ENCODE data around the gene APC. TPM values are rescaled to one million over a fixed set of nuclear protein-coding genes. Genes with fewer than 3 reads are reported as not detected.

APC gene
- total RNA-seq, 1 donor from 2014 or later, result 48.5 TPM

DNA sequence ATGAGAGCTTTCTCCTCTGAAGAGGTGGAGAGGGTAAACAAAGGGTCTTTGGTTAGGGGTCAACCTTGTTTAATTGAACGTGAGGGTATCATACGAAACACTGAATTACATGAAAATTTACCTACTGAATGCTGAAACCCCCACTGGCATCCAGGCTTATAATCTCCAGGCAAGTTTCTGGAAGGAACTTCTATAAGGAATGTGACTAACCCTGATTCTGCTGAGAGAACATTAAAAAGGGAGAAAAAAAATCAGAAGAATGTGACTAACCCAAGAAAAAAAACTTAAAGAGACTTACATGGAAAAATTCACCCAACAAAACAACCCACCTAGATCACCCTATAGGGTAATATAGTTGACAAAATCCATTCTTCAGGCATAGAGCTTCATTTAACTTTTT is 55.5 kb downstream of the APC start:
- Mint-ChIP-seq H3K27ac (no peak overlapping the region), H3K4me1 (ENCODE audit: low read depth) (peaks cover 3% of the 10 kb centered on the region), H3K36me3 (ENCODE audit: insufficient read depth) (peaks cover 34% of the 10 kb centered on the region), H3K27me3 (peaks cover 9% of the 10 kb centered on the region), H3K9me3 (ENCODE audit: low read depth) (no peaks in the 10 kb centered on the region), H3K4me3 (ENCODE audit: low read depth) (no peak overlapping the region)
- TF ChIP-seq, protein P1, sequence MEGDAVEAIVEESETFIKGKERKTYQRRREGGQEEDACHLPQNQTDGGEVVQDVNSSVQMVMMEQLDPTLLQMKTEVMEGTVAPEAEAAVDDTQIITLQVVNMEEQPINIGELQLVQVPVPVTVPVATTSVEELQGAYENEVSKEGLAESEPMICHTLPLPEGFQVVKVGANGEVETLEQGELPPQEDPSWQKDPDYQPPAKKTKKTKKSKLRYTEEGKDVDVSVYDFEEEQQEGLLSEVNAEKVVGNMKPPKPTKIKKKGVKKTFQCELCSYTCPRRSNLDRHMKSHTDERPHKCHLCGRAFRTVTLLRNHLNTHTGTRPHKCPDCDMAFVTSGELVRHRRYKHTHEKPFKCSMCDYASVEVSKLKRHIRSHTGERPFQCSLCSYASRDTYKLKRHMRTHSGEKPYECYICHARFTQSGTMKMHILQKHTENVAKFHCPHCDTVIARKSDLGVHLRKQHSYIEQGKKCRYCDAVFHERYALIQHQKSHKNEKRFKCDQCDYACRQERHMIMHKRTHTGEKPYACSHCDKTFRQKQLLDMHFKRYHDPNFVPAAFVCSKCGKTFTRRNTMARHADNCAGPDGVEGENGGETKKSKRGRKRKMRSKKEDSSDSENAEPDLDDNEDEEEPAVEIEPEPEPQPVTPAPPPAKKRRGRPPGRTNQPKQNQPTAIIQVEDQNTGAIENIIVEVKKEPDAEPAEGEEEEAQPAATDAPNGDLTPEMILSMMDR (IDR thresholded peaks at IDR 0.05; ENCODE audit: unreplicated experiment), result no peak
- DNase-seq (ENCODE audit: low spot score, unreplicated experiment), result no peak

DNA sequence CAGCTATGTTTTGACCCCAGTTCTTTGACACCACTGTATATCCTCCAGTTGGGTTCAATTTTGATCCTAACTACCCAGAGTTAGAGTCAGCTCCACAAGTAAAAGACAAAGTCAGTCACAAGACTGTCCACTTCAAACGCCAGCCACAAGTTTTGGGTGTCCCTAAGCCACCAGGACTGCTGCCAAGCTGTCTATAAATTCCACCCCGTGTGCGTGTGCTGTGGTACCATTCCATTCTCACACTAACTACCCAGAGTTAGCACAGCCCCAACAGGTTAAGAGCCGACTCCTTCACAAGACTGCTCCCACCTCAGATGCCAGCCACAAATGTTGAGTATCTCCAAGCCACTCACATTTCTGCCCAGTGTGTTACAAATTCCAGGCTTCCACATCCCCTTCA is 56.7 kb downstream of the APC start:
- peaks cover 9% of the 10 kb centered on the region for H3K27me3 Mint-ChIP-seq
- no peak for DNase-seq (ENCODE audit: low spot score, unreplicated experiment)
- no peak overlapping the region for H3K4me3 Mint-ChIP-seq (ENCODE audit: low read depth)
- H3K36me3 Mint-ChIP-seq (ENCODE audit: insufficient read depth), result peaks cover 38% of the 10 kb centered on the region
- TF ChIP-seq, protein P1 (IDR thresholded peaks at IDR 0.05; ENCODE audit: unreplicated experiment), result no peak
- H3K9me3 Mint-ChIP-seq (ENCODE audit: low read depth), result no peaks in the 10 kb centered on the region
- H3K27ac Mint-ChIP-seq, result no peak overlapping the region
- peaks cover 3% of the 10 kb centered on the region for H3K4me1 Mint-ChIP-seq (ENCODE audit: low read depth)

DNA sequence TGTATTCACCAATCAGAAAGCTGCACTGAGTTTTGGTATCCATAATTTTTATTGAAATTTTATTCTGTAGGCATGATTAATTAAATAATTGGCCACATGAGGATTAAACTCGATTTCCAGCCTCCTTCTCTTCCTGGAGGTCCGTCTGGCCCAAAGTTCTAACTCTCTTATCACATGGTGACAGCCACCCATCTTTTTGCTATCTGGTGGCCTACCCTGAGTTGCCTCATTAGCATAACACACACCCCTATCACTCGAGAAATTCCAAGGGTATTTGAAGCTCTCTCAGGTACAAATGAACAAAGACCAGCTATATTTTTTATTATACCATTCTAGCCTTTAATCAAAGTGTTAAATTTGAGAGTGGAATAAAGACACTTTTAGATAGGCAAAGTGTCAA is 57.7 kb downstream of the APC start:
- H3K4me3 Mint-ChIP-seq (ENCODE audit: low read depth), result no peak overlapping the region
- no peak for DNase-seq (ENCODE audit: low spot score, unreplicated experiment)
- TF ChIP-seq, protein P1 (IDR thresholded peaks at IDR 0.05; ENCODE audit: unreplicated experiment), result no peak
- peaks cover 9% of the 10 kb centered on the region for H3K27me3 Mint-ChIP-seq
- no peak overlapping the region for H3K27ac Mint-ChIP-seq
- H3K4me1 Mint-ChIP-seq (ENCODE audit: low read depth), result peaks cover 3% of the 10 kb centered on the region
- H3K36me3 Mint-ChIP-seq (ENCODE audit: insufficient read depth), result peaks cover 39% of the 10 kb centered on the region
- no peaks in the 10 kb centered on the region for H3K9me3 Mint-ChIP-seq (ENCODE audit: low read depth)

DNA sequence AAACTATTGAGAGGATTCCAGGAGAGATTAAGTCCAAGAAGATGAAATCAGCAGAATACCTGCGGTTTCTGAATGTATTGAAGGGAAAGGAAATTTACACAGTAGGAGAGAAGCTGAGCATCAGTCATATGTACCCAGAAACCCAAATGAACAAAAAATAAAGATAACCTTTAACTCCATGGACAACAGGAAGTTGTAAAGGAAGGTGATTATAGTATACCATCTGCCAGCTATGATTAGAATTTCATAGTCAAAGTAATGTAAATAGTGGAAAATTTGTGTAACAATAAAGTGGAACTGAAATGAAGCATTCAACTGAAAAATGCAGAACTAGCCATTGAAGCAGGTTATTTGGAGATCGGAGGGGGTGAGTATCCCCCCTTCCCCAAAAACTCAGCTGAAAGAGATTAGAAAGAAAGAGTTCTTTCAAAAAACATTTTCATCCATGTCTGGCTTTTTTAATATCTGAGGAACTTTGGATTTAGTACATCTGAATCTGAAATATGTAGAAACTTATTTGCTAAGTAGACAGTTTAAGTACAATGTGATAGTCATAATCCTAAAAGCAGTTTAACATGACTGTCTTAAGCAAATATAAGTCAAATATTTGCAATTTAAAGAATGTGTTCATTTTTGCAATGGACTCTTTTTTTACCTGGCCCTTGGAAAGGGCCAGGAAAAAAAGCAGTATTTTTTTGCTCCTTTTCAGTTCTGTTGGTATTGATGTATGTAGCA is 58.4 kb downstream of the APC start:
- H3K4me1 Mint-ChIP-seq (ENCODE audit: low read depth), result peaks cover 3% of the 10 kb centered on the region
- peaks cover 9% of the 10 kb centered on the region for H3K27me3 Mint-ChIP-seq
- DNase-seq (ENCODE audit: low spot score, unreplicated experiment), result no peak
- no peak overlapping the region for H3K27ac Mint-ChIP-seq
- TF ChIP-seq, protein P1 (IDR thresholded peaks at IDR 0.05; ENCODE audit: unreplicated experiment), result no peak
- H3K36me3 Mint-ChIP-seq (ENCODE audit: insufficient read depth), result peaks cover 39% of the 10 kb centered on the region
- H3K4me3 Mint-ChIP-seq (ENCODE audit: low read depth), result no peak overlapping the region
- no peaks in the 10 kb centered on the region for H3K9me3 Mint-ChIP-seq (ENCODE audit: low read depth)

DNA sequence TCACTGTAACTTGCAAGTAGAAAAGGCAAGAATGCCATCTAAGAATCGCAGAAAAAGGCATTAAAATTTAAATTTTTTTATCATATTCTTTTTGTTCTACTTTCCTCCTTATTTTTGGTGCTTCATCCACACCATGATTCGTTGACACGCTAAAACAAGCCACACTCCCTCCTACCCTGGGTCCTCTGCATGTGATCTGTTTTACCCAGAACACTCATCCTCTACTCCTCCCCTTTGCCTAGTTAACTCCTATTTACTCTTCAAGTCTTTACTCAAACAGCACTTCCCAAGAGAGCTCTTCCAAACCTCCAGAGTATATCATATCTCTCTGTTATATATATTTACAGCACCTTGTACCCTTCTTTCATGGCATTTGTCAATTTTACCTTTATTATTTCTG is 62.0 kb downstream of the APC start:
- H3K27me3 Mint-ChIP-seq, result peaks cover under 1% of the 10 kb centered on the region
- H3K36me3 Mint-ChIP-seq (ENCODE audit: insufficient read depth), result peaks cover 26% of the 10 kb centered on the region
- no peak overlapping the region for H3K27ac Mint-ChIP-seq
- H3K4me3 Mint-ChIP-seq (ENCODE audit: low read depth), result no peak overlapping the region
- peaks cover 1% of the 10 kb centered on the region for H3K4me1 Mint-ChIP-seq (ENCODE audit: low read depth)
- no peak for DNase-seq (ENCODE audit: low spot score, unreplicated experiment)
- TF ChIP-seq, protein P1 (IDR thresholded peaks at IDR 0.05; ENCODE audit: unreplicated experiment), result no peak
- H3K9me3 Mint-ChIP-seq (ENCODE audit: low read depth), result no peaks in the 10 kb centered on the region

Data from progenitor cell of endocrine pancreas (in vitro differentiated cells).